Measurements from ENCODE around the gene INF2.

INF2 gene

DNA sequence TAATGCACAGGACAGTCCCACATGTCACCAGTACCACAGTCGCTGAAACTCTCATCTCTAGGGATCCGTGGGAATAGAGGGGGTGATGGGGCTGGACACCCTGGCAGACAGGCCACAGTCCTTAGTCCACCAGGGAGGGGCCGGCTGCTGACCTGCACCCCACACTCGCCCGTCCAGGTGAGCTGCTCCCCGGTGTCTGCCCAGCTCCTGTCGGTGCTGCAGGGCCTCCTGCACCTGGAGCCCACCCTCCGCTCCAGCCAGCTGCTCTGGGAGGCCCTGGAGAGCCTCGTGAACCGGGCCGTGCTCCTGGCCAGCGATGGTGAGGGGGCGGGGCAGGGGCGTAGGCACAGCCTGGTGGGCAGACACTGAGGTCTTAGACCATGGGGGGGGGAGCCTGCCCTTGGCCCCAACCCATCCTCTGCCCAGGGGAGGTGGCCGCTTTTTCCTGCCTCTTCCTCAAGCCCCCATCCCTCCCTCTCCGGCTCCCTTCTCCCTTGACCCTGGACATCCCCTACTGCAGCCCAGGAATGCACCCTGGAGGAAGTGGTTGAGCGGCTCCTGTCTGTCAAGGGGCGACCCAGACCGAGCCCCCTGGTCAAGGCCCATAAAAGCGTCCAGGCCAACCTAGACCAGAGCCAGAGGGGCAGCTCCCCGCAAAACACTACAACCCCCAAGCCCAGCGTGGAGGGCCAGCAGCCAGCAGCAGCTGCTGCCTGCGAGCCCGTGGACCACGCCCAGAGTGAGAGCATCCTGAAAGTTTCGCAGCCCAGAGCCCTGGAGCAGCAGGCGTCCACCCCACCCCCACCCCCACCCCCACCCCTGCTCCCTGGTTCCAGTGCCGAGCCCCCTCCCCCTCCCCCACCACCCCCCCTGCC is 17.6 kb downstream of the INF2 start:
- no peak overlapping the region for H3K27ac ChIP-seq
- TF ChIP-seq, protein P1, sequence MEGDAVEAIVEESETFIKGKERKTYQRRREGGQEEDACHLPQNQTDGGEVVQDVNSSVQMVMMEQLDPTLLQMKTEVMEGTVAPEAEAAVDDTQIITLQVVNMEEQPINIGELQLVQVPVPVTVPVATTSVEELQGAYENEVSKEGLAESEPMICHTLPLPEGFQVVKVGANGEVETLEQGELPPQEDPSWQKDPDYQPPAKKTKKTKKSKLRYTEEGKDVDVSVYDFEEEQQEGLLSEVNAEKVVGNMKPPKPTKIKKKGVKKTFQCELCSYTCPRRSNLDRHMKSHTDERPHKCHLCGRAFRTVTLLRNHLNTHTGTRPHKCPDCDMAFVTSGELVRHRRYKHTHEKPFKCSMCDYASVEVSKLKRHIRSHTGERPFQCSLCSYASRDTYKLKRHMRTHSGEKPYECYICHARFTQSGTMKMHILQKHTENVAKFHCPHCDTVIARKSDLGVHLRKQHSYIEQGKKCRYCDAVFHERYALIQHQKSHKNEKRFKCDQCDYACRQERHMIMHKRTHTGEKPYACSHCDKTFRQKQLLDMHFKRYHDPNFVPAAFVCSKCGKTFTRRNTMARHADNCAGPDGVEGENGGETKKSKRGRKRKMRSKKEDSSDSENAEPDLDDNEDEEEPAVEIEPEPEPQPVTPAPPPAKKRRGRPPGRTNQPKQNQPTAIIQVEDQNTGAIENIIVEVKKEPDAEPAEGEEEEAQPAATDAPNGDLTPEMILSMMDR (conservative IDR thresholded peaks at IDR 0.05): no peak

- TF ChIP-seq, protein P1 (conservative IDR thresholded peaks at IDR 0.05): no peak
- H3K27ac ChIP-seq: no peak overlapping the region
Measured at GRCh38 chr14:104707608-104708595, 18.5 kb downstream of the INF2 start.

DNA sequence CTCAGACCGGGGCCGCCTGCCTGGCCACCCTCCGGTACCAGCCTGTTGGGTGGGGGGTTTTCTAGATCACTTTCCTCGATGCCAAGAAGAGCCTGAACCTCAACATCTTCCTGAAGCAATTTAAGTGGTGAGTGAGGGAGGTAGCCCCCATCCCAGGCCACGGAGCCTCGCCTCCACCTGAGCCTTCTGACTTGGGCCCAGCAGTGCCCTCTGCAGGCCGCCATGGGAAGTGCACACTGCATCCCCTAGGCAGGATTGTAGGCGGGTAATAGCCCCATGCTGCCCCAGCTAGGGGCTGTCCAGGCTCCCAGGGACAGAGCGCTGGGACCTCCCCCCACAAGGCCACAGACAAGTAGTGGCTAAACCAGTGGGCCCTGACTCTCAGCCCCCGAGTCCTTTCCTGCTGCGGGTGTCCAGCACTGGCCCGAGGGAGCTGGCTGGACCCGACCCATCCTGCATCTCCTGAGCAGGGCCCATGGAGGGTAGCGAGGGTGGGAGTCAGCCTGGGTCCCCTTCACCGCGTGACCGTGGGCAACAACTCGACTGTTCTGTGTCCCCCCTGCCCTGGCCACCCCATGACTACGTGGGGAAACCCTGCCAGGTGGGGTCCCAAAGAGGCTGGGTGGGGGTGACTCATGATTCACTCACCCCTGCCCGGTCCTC is 19.3 kb downstream of the INF2 start:
- no peak overlapping the region for H3K27ac ChIP-seq

GRCh38 chr14:104709387-104710039 is 20.1 kb downstream of the INF2 start:
- TF ChIP-seq, protein P1 (conservative IDR thresholded peaks at IDR 0.05): no peak
- H3K27ac ChIP-seq: no peak overlapping the region

More for the DNA sequence above, 19.3 kb downstream of the INF2 start:
- TF ChIP-seq, protein P1 (conservative IDR thresholded peaks at IDR 0.05): peak; percentile 95

DNA sequence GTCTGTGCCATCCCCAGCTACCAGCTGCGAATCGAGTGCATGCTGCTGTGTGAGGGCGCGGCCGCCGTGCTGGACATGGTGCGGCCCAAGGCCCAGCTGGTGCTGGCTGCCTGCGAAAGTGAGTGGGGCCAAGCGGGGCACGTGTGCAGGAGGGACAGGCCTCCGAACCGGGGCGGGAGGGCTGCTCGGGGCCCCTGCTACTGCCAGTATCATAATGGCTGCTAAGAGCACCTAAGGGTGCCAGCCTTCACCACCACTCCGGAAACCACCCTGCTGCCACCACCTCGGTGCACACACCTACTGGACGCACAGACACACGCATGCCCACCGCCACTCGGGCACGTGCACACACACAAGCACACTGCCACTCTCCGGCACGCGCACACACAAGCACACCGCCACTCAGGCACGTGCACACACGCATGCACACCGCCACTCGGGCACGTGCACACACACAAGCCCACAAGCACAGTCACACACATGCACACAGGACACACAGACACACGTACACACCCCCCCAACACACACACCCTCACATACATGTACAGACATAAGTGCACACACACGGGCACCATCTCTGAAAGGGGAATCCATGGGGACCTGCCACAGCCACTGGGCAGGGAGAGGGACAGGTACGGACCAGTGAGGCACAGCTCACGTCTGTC is 20.8 kb downstream of the INF2 start:
- no peak overlapping the region for H3K27ac ChIP-seq
- TF ChIP-seq, protein P1 (conservative IDR thresholded peaks at IDR 0.05): no peak

DNA sequence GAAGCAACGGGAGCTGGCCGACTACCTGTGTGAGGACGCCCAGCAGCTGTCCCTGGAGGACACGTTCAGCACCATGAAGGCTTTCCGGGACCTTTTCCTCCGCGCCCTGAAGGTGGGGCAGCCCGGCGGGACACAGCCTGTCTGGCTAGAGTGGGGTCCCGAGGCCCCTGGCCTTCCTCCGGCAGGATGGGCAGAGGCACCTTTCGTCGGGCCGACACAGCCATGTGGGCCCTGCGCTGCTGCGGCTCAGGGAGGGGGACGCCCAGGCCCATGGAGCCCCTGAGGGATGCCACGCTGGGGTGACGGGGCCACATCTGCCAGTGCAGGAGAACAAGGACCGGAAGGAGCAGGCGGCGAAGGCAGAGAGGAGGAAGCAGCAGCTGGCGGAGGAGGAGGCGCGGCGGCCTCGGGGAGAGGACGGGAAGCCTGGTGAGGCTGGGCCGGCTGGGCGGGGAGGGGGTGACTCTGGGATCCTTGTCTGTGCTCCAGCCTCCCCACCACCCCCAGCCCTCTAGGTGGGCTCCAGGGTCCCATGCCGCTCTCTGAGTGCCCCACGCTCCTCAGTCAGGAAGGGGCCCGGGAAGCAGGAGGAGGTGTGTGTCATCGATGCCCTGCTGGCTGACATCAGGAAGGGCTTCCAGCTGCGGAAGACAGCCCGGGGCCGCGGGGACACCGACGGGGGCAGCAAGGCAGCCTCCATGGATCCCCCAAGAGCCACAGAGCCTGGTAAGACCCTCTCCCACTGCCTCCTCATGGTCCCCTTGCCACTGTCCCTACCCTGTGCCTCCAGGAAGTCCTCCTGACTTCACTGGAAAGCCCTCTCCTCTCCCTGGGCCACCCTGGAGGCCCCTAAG is 23.7 kb downstream of the INF2 start:
- TF ChIP-seq, protein P1 (conservative IDR thresholded peaks at IDR 0.05): no peak
- no peak overlapping the region for H3K27ac ChIP-seq

Measured in VCaP (cell line).